ENCODE measurements around the gene NTN3.

The NTN3 gene

DNA sequence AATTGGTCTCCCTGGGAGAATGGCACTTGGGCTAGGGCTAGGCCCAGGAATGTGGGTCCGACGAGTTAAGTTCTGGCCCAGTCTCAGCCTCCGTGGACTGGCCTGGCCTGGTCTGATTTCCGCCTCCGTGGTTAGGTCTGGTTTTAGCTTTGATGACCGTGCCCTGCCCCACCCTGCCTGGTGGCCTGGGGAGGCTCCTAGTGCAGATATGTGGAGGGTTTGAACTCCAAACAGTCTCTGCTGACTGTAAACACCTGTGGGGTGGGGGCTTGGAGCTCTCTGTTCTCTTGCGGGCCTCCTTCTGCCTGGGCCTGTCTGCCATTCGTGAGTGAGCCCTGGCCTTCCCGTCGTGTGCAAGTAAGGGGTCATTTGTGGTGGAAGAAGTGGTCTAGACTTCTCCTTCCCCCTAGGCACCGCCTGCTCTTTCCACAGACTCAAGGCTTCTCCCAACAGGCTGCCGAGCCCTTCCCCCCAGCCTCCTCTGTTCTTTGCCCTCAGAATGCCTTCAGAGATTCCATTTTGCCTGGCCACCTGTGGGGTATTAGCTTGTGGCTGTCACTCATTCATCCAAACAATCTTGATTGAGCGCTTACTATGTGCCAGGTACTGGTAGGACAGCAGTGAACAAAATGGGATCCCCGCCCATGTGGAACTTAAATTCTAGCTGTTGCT lies 44.2 kb downstream of the NTN3 start:
- no peak for DNase-seq

DNA sequence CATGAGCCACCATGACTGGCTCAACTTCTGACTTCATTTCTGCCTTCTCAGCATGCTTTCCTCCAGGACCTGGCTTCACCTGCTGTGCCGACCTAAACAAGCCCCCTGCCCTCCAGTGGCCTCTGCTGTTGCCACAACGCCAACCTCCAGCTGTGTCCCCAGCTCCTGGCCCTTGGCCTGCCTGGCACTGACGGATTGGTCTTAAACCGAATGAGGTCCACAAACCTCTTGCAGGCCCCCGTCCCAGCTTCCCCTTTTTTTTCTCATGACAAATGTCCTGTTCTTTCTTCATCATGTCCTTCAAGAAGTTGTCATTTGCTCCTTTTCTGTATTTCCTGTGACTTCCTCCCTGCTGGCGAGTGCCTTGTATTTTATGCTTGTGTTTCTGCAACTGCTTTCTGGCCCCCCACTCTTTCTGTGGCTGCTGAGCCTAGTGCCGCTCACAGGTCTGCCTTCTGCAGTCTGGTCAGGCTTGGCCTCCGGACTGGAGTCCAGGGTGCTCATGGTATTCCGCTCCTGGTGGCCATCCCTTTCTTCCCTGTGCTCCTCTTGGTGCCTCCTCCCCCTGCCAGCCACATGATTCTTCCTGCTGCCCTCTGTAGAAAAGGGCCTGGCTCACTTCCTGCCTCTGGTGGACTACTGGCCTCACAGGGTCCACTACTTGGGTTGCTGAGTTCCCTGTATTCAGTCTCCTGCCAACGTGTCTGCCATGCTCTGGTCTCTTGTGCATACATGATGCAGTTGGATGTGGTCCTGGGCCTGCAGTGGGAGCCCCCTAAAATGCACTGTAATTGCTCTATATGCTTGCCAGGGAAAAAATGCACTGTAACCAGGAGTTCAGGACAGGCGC lies 45.5 kb downstream of the NTN3 start:
- no peak for DNase-seq

DNA sequence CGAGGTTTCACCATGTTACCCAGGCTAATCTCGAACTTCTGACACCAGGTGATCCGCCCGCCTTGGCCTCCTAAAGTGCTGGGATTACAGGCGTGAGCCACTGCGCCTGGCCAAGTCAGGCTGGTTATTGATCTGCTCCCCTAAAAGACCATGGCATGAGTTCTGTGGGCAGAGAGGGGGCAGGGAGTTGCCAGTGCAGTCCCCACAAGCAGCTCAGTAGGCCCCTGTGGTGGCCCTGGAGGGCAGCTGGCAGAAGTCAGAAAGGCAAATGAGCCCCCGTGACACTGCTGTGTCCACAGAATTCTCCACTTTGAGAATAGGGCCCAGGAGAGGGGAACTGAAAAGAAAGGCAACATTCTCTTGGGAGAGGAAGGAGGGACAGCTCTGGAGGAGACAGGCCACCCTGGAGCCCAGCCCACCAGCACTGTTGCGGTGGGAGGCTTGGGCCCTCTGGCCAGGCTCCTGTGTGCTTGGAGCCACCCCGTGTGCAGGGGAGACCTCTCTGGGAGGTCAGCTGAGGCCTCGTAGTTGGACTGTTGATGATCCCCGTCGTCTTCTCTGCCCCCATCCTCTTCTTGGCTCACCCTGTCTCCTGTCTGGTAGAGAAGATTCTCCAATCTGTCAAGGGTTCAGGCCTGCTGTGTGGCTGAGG lies 47.0 kb downstream of the NTN3 start:
- DNase-seq: no peak

DNA sequence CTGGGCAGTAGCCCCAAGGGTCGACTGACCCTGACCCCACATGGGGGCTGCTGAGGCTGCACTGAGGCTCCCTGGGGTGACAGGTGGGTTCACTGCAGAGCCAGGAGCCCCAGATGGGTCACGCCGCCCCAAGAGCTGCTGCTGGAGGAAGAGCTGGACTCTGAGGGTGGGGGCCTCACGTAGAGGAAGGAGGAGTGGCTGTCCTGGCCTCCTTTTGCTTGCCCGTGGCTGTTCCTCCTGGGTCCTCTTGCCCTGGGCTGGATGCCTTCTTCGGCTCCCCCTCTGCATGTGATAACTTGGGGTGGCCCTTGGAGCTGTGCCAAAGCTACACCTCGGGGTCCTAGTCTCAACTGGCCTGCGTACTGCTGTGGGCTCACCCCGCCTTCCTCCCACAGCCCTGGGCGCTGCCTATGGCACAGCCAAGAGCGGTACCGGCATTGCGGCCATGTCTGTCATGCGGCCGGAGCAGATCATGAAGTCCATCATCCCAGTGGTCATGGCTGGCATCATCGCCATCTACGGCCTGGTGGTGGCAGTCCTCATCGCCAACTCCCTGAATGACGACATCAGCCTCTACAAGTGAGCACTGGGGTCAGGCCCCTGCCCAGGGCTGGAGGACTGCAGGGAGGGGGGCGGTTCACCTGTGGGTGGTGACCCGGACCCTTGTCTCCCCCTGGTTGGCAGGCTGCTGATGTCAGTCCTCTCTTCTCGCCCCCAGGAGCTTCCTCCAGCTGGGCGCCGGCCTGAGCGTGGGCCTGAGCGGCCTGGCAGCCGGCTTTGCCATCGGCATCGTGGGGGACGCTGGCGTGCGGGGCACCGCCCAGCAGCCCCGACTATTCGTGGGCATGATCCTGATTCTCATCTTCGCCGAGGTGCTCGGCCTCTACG lies 48.0 kb downstream of the NTN3 start:
- DNase-seq: no peak

- DNase-seq: no peak
These were observed 48.6 kb downstream of the NTN3 start for GRCh38 chr16:2519711-2520080.

DNA sequence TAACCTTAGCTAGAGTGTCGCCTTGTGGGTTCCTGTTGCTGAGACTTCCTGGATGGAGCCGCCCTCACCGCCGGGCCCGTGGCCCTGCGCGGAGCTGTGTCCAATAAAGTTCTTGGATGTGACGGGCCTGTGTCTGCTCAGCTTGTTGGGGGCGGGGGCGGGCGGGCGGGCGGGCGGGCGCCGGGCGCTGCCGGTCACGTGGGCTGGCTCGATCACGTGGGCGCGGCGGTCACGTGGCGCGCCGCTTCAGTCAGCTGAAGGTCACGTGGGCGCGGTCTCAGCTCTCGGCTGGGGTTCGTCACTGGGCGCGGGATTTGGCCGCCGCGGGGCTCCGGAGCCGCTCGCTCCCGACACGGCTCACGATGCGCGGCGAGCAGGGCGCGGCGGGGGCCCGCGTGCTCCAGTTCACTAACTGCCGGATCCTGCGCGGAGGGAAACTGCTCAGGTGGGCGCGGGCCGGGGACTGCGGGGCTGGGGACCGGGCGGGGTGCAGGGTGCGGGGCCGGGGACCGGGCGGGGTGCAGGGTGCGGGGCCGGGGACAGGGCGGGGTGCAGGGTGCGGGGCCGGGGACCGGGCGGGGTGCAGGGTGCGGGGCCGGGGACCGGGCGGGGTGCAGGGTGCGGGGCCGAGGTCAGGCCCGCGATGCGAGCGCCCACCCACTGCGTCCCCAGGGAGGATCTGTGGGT lies 49.1 kb downstream of the NTN3 start, which contains the start of gene AMDHD2:
TSS of gene AMDHD2 (plus strand) at position 275 of the 687 bp plus-strand sequence. CDS start at position 363, 88 bp downstream.
- DNase-seq: peak; percentile 70

DNA sequence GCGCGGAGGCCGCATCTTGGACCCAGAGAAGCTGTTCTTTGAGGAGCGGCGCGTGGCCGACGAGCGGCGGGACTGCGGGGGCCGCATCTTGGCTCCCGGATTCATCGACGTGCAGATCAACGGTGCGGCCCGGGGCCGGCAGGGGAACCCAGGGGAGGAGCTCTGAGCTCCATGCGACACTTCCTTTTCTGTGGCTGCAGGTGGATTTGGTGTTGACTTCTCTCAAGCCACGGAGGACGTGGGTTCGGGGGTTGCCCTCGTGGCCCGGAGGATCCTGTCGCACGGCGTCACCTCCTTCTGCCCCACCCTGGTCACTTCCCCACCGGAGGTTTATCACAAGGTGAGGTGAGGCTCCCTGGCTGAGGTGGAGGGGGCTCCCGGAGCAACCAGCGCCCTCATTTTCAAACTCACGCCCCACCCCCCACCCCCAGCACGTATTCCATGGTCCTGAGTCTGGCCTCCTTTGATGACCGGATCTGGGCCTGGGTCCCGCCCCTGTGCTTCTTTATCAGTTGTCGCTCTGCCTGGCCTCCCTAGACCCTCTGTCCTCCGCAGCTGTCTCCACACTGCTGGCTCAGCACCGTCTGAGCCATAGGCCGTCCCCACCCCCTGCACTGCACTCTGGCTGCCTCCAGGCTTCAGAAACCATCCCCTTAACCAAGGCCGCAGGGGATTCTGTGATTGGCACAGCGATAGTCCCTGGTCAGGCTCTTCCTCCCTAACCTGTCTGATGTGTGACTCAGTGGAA lies 49.9 kb downstream of the NTN3 start:
- peak; percentile 23 for DNase-seq

Data from right kidney (tissue), 1 donor.